Kidney epithelial cell (primary cell): Measurements from ENCODE around the gene TM7SF2. TPM values are rescaled to one million over a fixed set of nuclear protein-coding genes. Genes with fewer than 3 reads are reported as not detected.

Experiments used
- DNase-seq: peaks from one replicate; pipeline ENCODE4 v3.0.0-alpha.2; 2010; ENCODE audit warnings: low read depth
- H3K27me3 ChIP-seq: 2 replicates; pipeline ENCODE4 v1.6.0; 2011; ENCODE audit warnings: low read length; ENCODE audit not compliant: control insufficient read depth, insufficient read depth
- H3K36me3 ChIP-seq: 2 replicates; pipeline ENCODE4 v1.5.1; 2011; ENCODE audit warnings: low read length; ENCODE audit not compliant: control insufficient read depth, insufficient read depth
- H3K4me3 ChIP-seq: 2 replicates; pipeline ENCODE4 v1.5.1; 2011; ENCODE audit warnings: low read depth, mild to moderate bottlenecking, control low read depth, low read length
- CTCF ChIP-seq: IDR thresholded peaks from 2 replicates; pipeline ENCODE4 v1.5.1; 2011; ENCODE audit warnings: mild to moderate bottlenecking, moderate library complexity, low read length, control low read depth, inconsistent platforms; ENCODE audit not compliant: insufficient read depth, poor library complexity, severe bottlenecking
- total RNA-seq: library from RNA; depleted of rRNA; stranded (reverse); fragments of >200 nt; gene quantifications from 2 replicates; pipeline ENCODE4 v1.2.3, GENCODE V29; 2015

Gene TM7SF2
- total RNA-seq, 1 donor from 2014 or later: 42.6 TPM

GRCh38 chr11:65132988-65133700 is 21.5 kb downstream of the TM7SF2 start:
- H3K27me3 ChIP-seq: no peaks in the 10 kb centered on the region
- no peak for DNase-seq
- TF ChIP-seq CTCF: no peak

GRCh38 chr11:65133724-65134123 is 22.1 kb downstream of the TM7SF2 start:
- no peak for DNase-seq
- TF ChIP-seq CTCF: no peak
- Histone ChIP-seq H3K4me3 (peak overlapping the region; percentile 79), H3K27me3 (no peaks in the 10 kb centered on the region), H3K36me3 (peaks cover 4% of the 10 kb centered on the region)

More at GRCh38 chr11:65132988-65133700, 21.5 kb downstream of the TM7SF2 start:
- Histone ChIP-seq H3K36me3 (peaks cover 4% of the 10 kb centered on the region), H3K4me3 (peak overlapping the region; percentile 79)

DNA sequence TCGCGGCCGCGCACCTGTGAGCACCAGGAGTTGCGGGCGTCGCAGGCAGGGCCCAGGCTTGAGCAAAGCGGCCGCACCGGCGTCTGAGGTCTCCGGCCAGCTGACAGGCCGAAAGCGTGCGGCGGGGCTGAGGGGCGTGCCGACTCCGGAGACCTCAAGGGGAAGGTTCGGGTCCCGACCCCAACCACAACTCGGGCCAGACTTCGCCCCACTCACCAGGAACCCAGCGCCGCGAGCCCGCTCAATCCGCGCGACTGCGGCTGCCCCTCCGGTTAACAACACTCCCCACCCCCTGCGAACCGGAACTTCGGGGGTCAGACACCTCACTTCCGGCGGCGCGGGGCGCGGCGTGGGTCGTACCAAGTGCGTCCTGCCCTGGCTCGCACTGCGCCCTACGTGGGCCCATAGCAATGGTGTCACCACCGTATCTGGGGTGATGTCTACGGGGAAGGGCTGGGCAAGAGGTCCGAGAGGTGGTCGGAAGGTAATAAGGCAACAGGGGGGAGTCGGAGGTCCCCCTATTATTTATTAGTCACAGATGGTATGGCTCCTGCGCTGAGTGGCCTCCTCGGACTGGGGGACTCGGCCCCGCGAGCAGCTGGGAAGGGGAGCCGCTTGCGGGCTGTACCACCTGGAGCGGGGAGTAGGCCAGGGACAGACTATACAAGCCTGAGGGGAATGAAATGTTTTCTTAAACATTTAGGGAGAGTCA is 22.7 kb downstream of the TM7SF2 start, which contains the start of gene SYVN1:
TSS of gene SYVN1 (minus strand) at position 280 of the 712 bp plus-strand sequence. CDS start 918 bp downstream, outside the sequence.
- Histone ChIP-seq H3K27me3 (no peaks in the 10 kb centered on the region), H3K36me3 (peaks cover 4% of the 10 kb centered on the region), H3K4me3 (peak within 1 kb of the TSS; percentile 79)
- no peak for TF ChIP-seq CTCF
- no peak for DNase-seq

GRCh38 chr11:65134952-65135632 is 23.4 kb downstream of the TM7SF2 start:
- Histone ChIP-seq H3K27me3 (no peaks in the 10 kb centered on the region), H3K36me3 (peaks cover 2% of the 10 kb centered on the region), H3K4me3 (peak overlapping the region; percentile 79)
- DNase-seq: peak; percentile 96
- no peak for TF ChIP-seq CTCF

DNA sequence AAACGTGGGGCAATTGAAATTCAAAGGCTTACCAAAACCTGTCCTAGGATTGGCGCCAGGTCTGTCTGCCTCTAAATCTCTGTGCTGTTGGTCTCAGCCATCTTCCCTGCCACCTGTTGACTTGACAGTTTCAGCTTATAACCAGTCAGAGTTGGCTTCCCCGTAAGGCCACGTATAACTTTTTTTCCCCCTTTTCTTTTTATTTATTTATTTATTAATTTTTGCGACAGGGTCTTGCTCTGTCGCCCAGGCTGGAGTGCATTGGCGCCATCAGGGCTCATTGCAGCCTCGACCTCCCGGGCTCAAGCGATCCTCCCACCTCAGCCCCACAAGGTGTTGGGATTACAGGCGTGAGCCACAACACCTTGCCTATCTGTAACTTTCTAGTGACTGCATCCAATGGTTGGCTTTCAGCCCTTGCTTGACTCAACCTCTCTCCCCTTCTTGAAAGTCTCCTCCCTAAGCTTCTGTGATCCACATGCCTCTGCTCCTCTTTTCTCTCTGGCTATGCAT is 24.0 kb downstream of the TM7SF2 start:
- no peak for TF ChIP-seq CTCF
- Histone ChIP-seq H3K4me3 (peak overlapping the region; percentile 41), H3K27me3 (no peaks in the 10 kb centered on the region), H3K36me3 (peaks cover 2% of the 10 kb centered on the region)
- no peak for DNase-seq
